LNCaP clone FGC (cell line): Measurements from ENCODE around the gene TMEM150B.
A peak's percentile ranks its signal among the peaks of the same experiment; 100 is the strongest.

Experiments
- DNase-seq: peaks from one replicate; pipeline ENCODE4 v3.0.0-alpha.2; 2011; ENCODE audit warnings: low read depth
- H3K4me3 ChIP-seq: 2 replicates; pipeline ENCODE4 v1.5.1; 2011; ENCODE audit warnings: mild to moderate bottlenecking, low read depth, low read length, control low read depth
- TF ChIP-seq, protein P1 (sequence below): IDR thresholded peaks from 2 replicates; pipeline ENCODE4 v1.5.1; 2012; ENCODE audit warnings: mild to moderate bottlenecking; ENCODE audit not compliant: control insufficient read depth, insufficient read depth; ENCODE audit errors: extremely low read depth

The TMEM150B gene

GRCh38 chr19:55354698-55355212, 29.6 kb upstream of the TMEM150B start, which contains the start of gene COX6B2:
Gene COX6B2 (minus strand): TSS chr19:55354719. CDS start chr19:55354521, 198 bp downstream.
- TF ChIP-seq, protein P1, sequence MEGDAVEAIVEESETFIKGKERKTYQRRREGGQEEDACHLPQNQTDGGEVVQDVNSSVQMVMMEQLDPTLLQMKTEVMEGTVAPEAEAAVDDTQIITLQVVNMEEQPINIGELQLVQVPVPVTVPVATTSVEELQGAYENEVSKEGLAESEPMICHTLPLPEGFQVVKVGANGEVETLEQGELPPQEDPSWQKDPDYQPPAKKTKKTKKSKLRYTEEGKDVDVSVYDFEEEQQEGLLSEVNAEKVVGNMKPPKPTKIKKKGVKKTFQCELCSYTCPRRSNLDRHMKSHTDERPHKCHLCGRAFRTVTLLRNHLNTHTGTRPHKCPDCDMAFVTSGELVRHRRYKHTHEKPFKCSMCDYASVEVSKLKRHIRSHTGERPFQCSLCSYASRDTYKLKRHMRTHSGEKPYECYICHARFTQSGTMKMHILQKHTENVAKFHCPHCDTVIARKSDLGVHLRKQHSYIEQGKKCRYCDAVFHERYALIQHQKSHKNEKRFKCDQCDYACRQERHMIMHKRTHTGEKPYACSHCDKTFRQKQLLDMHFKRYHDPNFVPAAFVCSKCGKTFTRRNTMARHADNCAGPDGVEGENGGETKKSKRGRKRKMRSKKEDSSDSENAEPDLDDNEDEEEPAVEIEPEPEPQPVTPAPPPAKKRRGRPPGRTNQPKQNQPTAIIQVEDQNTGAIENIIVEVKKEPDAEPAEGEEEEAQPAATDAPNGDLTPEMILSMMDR, result no peak
- H3K4me3 ChIP-seq, result peak within 1 kb of the TSS; percentile 36
- no peak for DNase-seq

- no peak for DNase-seq
- TF ChIP-seq, protein P1, result no peak
- H3K4me3 ChIP-seq, result peak overlapping the region; percentile 36
Observed at GRCh38 chr19:55353803-55354697, 28.9 kb upstream of the TMEM150B start.

DNA sequence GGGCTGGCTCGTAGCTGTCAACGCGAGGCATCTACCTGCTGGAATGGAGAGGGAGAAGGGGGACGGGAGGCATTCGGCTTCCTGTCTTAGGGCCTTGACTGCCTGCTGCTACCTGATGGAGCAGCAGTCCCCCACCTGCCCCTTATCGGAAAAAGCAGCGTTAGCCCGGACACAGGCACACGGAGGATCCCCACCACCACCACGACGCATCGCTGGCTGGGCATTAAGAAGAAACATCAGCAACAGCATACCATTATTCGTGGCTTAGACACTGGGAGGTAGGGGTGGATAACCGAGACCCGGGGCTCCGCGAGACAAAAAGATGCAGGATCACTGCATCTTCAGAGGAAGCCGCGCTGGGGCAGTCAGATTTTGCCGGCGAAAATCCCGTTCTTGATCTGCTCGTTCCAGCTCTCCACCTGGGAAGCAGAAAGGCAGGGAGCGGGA, 28.2 kb upstream of the TMEM150B start:
- TF ChIP-seq, protein P1, result no peak
- H3K4me3 ChIP-seq, result peak overlapping the region; percentile 36
- no peak for DNase-seq

DNA sequence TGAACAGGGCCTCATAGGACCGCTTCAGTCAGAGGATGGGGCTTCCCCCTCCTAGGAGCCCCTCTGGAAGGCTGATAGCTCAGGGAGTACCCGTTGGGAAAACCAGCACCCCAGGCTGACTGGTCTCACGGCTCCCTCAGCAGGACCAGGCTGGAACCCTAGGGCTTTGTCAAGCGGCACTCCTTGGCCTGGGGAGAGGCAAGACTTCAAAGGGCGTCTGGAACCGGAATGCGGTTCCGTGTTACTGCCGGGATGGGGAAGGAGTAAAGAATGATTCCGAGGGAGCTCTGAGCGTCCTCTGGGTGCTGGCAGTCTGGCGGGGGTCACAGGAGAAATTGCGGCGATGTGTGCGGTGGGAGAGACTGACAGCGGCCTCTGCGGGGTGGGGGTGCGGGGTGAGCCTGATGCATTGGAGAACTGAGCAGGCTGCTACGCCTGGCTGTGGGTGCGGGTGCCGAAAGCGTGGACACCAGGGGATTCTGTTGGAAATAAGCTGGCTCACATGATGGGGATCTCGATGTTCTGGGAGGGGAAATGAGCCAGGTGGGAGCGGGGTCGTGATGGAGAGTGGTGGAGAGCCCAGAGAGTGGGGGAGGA, 27.5 kb upstream of the TMEM150B start:
- TF ChIP-seq, protein P1, result no peak
- no peak for DNase-seq
- H3K4me3 ChIP-seq, result no peak overlapping the region

GRCh38 chr19:55352040-55352439, 26.9 kb upstream of the TMEM150B start:
- TF ChIP-seq, protein P1, result no peak
- DNase-seq, result no peak

GRCh38 chr19:55350620-55351315, 25.6 kb upstream of the TMEM150B start:
- H3K4me3 ChIP-seq, result no peak overlapping the region
- DNase-seq, result no peak
- TF ChIP-seq, protein P1, result no peak

More at GRCh38 chr19:55352040-55352439, 26.9 kb upstream of the TMEM150B start:
- H3K4me3 ChIP-seq, result no peak overlapping the region
